Hepatocyte (in vitro differentiated cells): ENCODE results near the gene PSD2.

Source experiments
- EZH2phosphoT487 ChIP-seq: fragments of 200-600 bp; sonication (generic); IDR thresholded peaks from one replicate; pipeline ENCODE4 v1.6.1; 2018; ENCODE audit warnings: antibody characterized with exemption, mild to moderate bottlenecking, low read depth, moderate library complexity; ENCODE audit not compliant: unreplicated experiment, severe bottlenecking
- TF ChIP-seq, protein P1 (sequence below): fragments of 200-600 bp; sonication (generic); IDR thresholded peaks from 2 replicates; pipeline ENCODE4 v1.5.1; 2016; ENCODE audit warnings: antibody characterized with exemption, mild to moderate bottlenecking; ENCODE audit not compliant: poor library complexity

DNA sequence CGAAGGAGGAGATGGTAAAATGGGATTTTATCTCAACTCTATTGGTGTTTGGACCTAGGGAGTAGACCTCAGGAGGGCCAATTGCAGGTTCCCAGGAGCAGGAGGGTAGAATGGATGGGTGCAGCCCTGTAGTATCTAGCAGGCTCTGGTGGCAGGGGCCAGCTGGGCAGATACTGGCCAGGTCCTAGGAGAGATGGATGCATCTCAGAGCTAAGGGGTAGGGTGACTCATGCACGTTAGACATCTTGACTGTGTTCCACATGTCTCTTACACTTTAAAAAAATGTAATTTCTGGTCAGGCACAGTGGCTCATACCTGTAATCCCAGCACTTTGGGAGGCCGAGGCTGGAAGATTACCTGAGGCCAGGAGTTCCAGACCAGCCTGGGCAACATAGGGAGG, 22.4 kb downstream of the PSD2 start:
- TF ChIP-seq, protein P1, sequence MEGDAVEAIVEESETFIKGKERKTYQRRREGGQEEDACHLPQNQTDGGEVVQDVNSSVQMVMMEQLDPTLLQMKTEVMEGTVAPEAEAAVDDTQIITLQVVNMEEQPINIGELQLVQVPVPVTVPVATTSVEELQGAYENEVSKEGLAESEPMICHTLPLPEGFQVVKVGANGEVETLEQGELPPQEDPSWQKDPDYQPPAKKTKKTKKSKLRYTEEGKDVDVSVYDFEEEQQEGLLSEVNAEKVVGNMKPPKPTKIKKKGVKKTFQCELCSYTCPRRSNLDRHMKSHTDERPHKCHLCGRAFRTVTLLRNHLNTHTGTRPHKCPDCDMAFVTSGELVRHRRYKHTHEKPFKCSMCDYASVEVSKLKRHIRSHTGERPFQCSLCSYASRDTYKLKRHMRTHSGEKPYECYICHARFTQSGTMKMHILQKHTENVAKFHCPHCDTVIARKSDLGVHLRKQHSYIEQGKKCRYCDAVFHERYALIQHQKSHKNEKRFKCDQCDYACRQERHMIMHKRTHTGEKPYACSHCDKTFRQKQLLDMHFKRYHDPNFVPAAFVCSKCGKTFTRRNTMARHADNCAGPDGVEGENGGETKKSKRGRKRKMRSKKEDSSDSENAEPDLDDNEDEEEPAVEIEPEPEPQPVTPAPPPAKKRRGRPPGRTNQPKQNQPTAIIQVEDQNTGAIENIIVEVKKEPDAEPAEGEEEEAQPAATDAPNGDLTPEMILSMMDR: no peak
- no peak for TF ChIP-seq EZH2phosphoT487
